Gastroesophageal sphincter (tissue), 3 donors: ENCODE results near the gene TCP10L.

Source experiments
- EP300 ChIP-seq: sonication (generic); formaldehyde crosslinking; IDR thresholded peaks from one replicate; pipeline ENCODE4 v1.6.1; 2017; ENCODE audit warnings: antibody characterized with exemption, mild to moderate bottlenecking
- POLR2A ChIP-seq, 2 donors: fragments of 450-650 bp; IDR thresholded peaks; one replicate each; pipeline ENCODE4 v1.6.1; 2017; ENCODE audit warnings: antibody characterized with exemption in 2 of 2, mild to moderate bottlenecking in 2 of 2, moderate library complexity in 1 of 2
- TF ChIP-seq, protein P1 (sequence below), 4 experiments: fragments of 200-600 bp in 2 of 4; fragments of 450-650 bp in 2 of 4; sonication (generic) in 1 of 4; IDR thresholded peaks; one replicate each; pipeline ENCODE4 v1.5.1; 2017 to 2019; ENCODE audit warnings: antibody characterized with exemption in 4 of 4, mild to moderate bottlenecking in 2 of 4, moderate library complexity in 2 of 4

DNA sequence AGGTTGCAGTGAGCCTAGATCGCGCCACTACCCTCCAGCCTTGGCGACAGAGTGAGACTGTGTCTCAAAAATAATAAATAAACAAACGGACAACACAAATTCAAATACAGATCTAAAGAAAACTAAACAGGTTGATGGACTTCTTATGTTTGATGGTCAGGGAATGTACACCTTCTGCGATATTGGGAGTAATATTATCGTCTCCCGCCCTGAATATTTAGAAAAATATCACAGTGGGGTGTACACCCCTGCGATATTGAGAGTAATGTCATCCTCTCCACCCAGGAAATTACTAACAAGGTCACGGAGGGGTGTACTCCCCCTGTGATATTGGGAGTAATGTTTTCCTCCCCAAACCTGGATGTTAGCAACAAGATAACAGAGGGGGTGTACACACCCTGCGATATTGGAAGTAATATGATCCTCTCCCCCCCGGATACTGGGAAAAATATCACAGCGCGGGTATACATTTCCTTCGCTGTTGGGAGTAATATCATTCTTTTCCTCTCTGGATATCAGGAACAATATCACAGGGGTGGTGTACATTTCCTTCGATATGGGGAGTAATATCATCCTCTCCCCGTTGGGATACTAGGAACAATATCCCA is 28.2 kb upstream of the TCP10L start:
- TF ChIP-seq, protein P1, sequence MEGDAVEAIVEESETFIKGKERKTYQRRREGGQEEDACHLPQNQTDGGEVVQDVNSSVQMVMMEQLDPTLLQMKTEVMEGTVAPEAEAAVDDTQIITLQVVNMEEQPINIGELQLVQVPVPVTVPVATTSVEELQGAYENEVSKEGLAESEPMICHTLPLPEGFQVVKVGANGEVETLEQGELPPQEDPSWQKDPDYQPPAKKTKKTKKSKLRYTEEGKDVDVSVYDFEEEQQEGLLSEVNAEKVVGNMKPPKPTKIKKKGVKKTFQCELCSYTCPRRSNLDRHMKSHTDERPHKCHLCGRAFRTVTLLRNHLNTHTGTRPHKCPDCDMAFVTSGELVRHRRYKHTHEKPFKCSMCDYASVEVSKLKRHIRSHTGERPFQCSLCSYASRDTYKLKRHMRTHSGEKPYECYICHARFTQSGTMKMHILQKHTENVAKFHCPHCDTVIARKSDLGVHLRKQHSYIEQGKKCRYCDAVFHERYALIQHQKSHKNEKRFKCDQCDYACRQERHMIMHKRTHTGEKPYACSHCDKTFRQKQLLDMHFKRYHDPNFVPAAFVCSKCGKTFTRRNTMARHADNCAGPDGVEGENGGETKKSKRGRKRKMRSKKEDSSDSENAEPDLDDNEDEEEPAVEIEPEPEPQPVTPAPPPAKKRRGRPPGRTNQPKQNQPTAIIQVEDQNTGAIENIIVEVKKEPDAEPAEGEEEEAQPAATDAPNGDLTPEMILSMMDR (IDR thresholded peaks at IDR 0.05) = no peak
- TF ChIP-seq POLR2A (IDR thresholded peaks at IDR 0.05) = no peak
- no peak for TF ChIP-seq EP300
